Activated T-cell treated with anti-CD3 and anti-CD28 coated beads, Interleukin-2, amount 50 U/mL, for 24 hours (primary cell): ENCODE data around the gene CLRN1.
"Not testable (repeated sequence)": the region's sequence is repeated elsewhere in the genome, so short reads cannot be mapped to it uniquely, and the experiment has no call there.

Experiments used
- DNase-seq: peaks from one replicate; pipeline ENCODE4 v3.0.0-alpha.2; 2020
- H3K27ac Mint-ChIP-seq: 2 replicates; pipeline ENCODE4 v1.8.0; 2020; ENCODE audit warnings: mild to moderate bottlenecking, mixed read lengths
- H3K27me3 Mint-ChIP-seq: 2 replicates; pipeline ENCODE4 v1.8.0; 2020; ENCODE audit warnings: mixed read lengths
- H3K36me3 Mint-ChIP-seq: 2 replicates; pipeline ENCODE4 v1.8.0; 2020; ENCODE audit warnings: low read depth, mixed read lengths
- H3K4me1 Mint-ChIP-seq: 2 replicates; pipeline ENCODE4 v1.8.0; 2020; ENCODE audit warnings: low read depth, mixed read lengths
- H3K4me3 Mint-ChIP-seq: 2 replicates; pipeline ENCODE4 v1.8.0; 2020; ENCODE audit warnings: mild to moderate bottlenecking, moderate library complexity, mixed read lengths
- H3K9me3 Mint-ChIP-seq: 2 replicates; pipeline ENCODE4 v1.8.0; 2020; ENCODE audit warnings: mixed read lengths

The CLRN1 gene

DNA sequence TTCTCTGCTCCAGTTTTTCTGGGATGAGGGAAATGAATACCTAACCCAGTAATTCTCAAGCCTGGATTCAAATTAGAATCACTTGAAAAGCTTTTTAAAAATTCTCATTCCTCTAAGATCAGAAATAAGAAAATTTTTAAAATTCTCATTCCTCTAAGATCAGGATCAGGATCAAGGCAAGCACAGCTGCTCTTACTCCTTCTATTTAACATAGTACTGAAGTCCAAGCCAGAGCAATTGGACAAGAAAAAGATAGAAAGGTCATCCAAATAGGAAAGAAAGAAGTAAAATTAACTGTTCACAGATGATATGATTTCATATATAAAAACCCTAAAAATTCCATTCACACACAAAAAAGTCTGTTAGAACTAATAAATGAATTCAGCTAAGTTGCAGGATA lies 24.2 kb upstream of the CLRN1 start:
- Mint-ChIP-seq H3K36me3 (no peaks in the 10 kb centered on the region), H3K4me1 (no peaks in the 10 kb centered on the region), H3K9me3 (no peaks in the 10 kb centered on the region), H3K4me3 (no peak overlapping the region), H3K27me3 (peaks cover 10% of the 10 kb centered on the region), H3K27ac (no peak overlapping the region)
- no peak for DNase-seq

DNA sequence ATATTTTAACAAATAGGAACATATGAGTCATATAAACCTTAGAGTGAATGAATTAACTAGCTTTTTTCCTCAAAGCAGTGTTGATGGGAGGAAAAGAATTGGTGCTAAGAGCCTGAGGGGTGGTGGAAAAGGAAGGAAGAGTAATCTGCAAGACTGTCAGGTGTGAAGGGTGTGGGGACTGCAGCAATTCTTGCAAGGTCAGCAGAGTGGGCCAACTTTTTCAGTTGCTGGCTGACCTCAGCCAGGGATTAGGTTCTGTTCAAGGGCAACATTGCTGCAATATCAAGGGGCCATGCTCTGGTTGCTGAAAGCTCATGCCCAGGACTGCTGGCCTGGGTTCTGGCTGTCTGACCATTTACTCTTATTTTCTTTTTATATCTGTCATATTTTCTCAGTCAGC lies 23.0 kb upstream of the CLRN1 start:
- Mint-ChIP-seq H3K27me3 (peaks cover 15% of the 10 kb centered on the region), H3K27ac (no peak overlapping the region), H3K4me1 (no peaks in the 10 kb centered on the region), H3K36me3 (no peaks in the 10 kb centered on the region), H3K4me3 (no peak overlapping the region), H3K9me3 (no peaks in the 10 kb centered on the region)
- DNase-seq, result no peak

DNA sequence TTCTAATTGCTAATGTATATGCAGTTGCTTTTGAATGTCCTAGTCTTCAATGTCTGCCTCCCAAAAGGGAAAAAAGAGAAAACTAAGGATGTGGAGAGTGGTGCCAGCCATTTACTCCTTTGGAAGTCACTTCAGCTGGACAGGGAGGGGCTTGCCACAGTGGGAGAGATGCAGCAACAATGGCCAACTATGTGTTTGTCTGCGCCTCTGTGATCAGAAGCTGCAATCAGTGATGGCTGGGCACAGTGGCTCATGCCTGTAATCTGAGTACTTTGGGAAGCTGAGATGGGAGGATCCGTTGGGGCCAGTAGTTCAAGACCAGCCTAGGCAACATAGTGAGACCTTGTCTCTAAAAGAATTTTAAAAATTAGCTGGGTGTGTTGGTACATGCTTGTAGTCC lies 16.7 kb upstream of the CLRN1 start:
- DNase-seq, result no peak
- Mint-ChIP-seq H3K4me3 (no peak overlapping the region), H3K4me1 (no peaks in the 10 kb centered on the region), H3K9me3 (peaks cover 4% of the 10 kb centered on the region), H3K27me3 (peaks cover 29% of the 10 kb centered on the region), H3K36me3 (no peaks in the 10 kb centered on the region), H3K27ac (no peak overlapping the region)

DNA sequence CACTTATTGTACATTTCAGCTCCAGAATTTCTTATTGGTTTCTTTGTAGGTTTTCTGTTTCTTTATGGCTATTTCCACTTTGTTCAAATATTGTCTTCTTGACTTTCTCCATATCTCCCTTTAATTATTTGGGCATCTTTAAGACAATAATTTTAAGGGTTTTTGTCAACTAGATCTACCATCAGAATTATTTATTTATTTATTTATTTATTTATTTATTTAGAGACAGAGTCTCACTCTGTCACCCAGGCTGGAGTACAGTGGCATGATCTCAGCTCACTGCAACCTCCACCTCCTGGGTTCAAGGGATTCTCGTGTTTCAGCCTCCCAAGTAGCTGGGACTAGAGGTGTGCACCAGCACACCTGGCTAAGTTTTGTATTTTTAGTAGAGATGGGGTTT lies 15.9 kb upstream of the CLRN1 start:
- not testable (repeated sequence) for H3K36me3 Mint-ChIP-seq, DNase-seq, H3K4me3 Mint-ChIP-seq, H3K9me3 Mint-ChIP-seq, H3K4me1 Mint-ChIP-seq, H3K27ac Mint-ChIP-seq
- H3K27me3 Mint-ChIP-seq, result peaks cover 31% of the 10 kb centered on the region

DNA sequence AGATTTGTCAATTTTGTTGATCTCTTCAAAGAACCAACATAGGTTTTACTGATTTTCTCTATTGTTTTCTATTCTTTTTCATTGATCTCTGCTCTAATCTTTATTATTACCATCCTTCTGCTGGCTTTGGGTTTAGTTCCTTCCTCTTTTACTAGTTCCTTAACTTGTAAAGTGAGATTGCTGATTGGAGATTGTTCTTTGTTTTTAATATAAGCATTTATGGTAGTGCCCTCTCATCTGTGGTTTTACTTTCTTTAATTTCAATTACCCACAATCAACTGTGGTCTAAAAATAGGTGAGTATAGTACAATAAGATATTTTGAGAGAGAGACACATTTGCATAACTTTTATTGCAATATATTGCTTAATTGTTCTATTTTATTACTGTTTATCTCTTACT lies 13.2 kb upstream of the CLRN1 start:
- H3K27me3 Mint-ChIP-seq, result peaks cover 29% of the 10 kb centered on the region
- no peak overlapping the region for H3K27ac Mint-ChIP-seq
- no peak overlapping the region for H3K4me3 Mint-ChIP-seq
- H3K36me3 Mint-ChIP-seq, result no peaks in the 10 kb centered on the region
- no peak for DNase-seq
- peaks cover 4% of the 10 kb centered on the region for H3K9me3 Mint-ChIP-seq
- H3K4me1 Mint-ChIP-seq, result no peaks in the 10 kb centered on the region

DNA sequence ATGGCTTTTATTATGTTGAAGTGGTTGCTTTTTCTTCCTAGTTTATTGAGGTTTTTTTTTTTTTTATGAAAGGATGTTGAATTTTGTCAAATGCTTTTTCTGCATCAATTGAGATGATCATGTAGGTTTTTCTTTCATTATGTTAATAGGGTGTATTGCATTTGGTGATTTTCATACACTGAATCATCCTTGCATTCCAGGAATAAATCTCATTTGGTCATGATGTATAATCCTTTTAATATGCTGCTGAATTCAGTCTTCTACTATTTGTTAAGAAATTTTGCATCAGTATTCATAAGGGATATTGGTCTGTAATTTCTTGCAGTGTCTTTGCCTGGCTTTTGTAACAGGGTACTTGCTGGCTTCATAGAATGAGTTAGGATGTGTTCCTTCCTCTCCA lies 11.5 kb upstream of the CLRN1 start:
- no peak overlapping the region for H3K4me3 Mint-ChIP-seq
- H3K27me3 Mint-ChIP-seq, result peaks cover 25% of the 10 kb centered on the region
- no peaks in the 10 kb centered on the region for H3K4me1 Mint-ChIP-seq
- no peaks in the 10 kb centered on the region for H3K36me3 Mint-ChIP-seq
- DNase-seq, result no peak
- no peak overlapping the region for H3K27ac Mint-ChIP-seq
- H3K9me3 Mint-ChIP-seq, result peaks cover 4% of the 10 kb centered on the region

DNA sequence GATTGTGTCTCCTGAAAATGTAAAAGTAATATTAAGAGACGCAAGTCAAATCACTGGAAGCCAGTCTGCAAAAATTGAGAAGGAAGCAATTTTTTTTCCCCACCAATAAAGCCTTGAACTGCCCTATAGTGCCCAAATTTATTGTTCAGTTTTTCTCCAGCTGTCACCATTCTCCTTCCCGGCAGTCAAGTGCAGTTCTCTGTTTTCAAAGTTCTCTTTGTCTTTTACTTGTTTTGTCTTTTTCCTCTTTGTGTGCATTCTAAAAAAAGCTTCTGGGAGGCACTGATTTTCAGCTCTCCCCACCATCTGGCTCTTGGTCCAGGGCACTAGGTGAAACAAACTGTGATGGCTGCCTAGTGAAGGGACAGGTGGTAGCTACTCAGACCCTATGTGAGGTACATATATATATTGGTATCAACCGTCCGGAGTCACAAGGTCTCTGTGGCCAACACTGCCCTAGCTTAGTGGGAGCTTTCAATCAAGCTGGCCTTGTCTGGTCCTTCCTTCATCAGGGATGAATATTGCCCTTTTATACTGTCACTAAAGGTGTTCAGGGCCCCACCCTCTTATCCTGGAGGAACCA lies 6.1 kb upstream of the CLRN1 start:
- Mint-ChIP-seq H3K9me3 (no peaks in the 10 kb centered on the region), H3K36me3 (no peaks in the 10 kb centered on the region)

DNA sequence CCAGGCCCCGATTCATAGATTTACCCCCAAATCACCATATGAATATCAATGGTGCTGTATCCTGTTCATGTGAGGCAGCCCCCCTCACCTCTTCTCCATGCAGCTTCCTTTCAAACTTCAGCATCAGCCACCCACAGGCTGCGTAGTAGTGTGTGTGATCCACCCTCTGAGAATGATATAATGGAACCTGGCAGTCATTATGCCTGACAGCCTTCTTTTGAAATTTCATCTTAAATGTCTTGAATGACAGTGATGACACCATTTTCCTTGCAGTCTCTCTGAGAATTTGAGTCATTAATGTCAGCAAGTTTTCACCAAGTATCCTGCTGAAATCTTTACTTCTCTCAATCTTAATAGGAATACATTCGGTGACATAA lies 3.5 kb upstream of the CLRN1 start:
- DNase-seq, result no peak
- Mint-ChIP-seq H3K36me3 (no peaks in the 10 kb centered on the region), H3K9me3 (no peaks in the 10 kb centered on the region), H3K4me1 (peaks cover 20% of the 10 kb centered on the region), H3K27me3 (peaks cover 35% of the 10 kb centered on the region), H3K4me3 (no peak overlapping the region), H3K27ac (peak overlapping the region; percentile 86)

More for the DNA sequence above, 6.1 kb upstream of the CLRN1 start:
- H3K4me3 Mint-ChIP-seq, result no peak overlapping the region
- no peak for DNase-seq
- H3K27ac Mint-ChIP-seq, result no peak overlapping the region
- H3K4me1 Mint-ChIP-seq, result peaks cover 19% of the 10 kb centered on the region
- H3K27me3 Mint-ChIP-seq, result peaks cover 32% of the 10 kb centered on the region

DNA sequence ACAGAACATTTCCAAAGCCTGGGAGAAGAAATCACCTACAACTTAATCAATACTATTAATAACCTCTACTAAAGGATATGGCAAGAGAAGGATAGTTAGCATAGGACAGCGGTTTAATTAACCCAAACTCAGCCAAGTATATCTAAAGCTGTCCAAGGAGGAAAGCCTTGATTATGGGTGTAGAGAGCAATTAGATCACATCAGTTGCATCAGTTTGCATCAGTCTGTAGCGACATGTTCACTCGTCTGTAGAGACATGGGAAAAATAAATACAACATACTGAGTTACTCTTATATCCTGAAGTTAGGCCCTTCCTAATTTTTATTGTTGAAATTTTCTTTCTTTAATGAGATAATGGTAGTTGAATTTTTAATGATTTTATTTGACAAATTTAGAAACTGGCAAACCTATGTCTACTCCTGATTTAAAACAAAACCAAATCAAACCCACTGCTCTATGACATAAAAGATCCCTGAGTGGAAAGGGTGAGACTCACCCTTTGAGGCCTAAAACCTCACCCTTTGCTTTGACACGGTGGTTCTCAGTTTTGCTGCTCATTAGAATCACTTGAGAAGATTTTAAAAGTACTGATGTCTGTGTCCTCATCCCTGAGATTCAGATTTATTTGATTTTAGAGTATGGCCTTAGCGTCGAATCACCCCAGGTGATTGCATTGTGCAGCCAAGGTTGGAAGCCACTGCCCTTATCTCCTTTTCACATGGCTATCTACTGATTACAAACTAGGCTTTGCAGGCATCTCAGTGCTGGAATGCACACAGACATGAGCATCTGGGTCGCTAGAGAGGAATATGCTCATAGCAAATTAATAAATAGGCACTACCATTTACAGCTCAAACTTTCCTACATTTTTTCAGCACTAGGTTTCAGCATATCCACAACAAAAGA lies 2.8 kb upstream of the CLRN1 start:
- Mint-ChIP-seq H3K27ac (peak overlapping the region; percentile 86), H3K27me3 (peaks cover 31% of the 10 kb centered on the region), H3K9me3 (no peaks in the 10 kb centered on the region), H3K4me1 (peaks cover 22% of the 10 kb centered on the region), H3K36me3 (no peaks in the 10 kb centered on the region), H3K4me3 (no peak overlapping the region)
- DNase-seq, result no peak

DNA sequence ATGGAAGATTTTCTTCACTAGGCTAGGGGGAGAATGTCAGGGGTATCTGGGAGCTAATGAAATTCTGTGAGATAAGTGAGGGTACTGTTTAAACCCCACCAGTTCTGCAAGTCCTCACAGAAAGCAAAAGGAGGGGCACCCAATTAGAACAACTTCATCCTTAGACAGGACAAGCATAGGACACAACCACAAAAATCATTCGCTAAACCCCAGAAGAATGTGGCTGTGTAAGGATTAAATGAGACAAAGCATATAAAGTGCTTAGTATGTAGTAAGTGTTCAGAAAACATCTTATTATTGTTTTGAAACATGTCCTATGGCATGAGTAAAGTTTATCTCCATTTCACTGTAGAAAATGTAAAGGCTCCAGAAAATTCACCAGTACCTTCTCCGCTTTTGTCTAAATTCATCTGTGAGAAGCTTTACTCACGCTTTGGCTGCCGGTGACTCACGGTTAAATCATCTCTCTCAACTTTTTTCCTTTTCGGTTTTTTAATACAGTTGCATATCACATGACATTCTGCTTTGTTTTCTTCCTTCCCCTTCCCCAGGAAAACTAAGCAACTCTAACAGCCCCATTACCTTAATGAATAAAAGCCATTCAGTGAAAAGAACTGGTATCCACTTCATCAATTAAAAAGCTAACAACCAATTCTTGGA lies 1.7 kb downstream of the CLRN1 start:
- H3K4me1 Mint-ChIP-seq, result peaks cover 14% of the 10 kb centered on the region

DNA sequence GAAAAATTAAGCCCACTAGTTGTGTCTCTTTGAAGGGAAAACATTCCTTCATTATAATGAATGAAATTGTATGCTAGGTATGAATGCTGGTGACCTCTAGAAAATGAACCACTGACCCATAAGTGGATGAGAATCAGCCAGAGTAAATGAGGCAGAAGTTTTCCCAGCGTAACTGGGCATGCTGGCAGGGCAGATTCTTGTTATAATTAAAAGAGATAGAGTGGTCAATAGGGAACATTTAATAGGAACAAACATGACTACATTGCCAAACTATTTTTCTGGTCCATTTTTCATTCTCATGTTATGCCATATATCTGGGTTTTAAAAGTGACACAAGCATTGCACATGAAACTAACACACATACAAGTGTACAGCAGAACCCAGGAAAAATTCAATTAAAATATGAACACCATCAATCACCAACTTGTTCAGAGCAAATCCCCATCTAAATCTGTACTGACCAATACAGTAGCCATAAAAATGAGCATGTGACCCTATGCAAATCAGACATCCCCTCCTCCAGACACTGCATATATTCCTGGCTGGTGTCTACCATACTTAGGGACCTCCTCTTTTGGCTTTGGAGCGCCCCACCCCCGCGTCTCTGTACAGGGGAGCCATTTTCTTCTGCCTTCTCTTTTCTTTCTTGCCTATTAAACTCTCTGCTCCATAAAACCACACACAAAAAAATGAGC lies 4.0 kb downstream of the CLRN1 start:
- Mint-ChIP-seq H3K9me3 (no peaks in the 10 kb centered on the region), H3K27ac (no peak overlapping the region), H3K4me3 (no peak overlapping the region), H3K4me1 (peaks cover 6% of the 10 kb centered on the region), H3K36me3 (no peaks in the 10 kb centered on the region), H3K27me3 (peaks cover 34% of the 10 kb centered on the region)
- no peak for DNase-seq

More for the DNA sequence above, 1.7 kb downstream of the CLRN1 start:
- Mint-ChIP-seq H3K27ac (no peak overlapping the region), H3K27me3 (peaks cover 21% of the 10 kb centered on the region), H3K4me3 (no peak overlapping the region), H3K9me3 (no peaks in the 10 kb centered on the region), H3K36me3 (no peaks in the 10 kb centered on the region)
- DNase-seq, result no peak

DNA sequence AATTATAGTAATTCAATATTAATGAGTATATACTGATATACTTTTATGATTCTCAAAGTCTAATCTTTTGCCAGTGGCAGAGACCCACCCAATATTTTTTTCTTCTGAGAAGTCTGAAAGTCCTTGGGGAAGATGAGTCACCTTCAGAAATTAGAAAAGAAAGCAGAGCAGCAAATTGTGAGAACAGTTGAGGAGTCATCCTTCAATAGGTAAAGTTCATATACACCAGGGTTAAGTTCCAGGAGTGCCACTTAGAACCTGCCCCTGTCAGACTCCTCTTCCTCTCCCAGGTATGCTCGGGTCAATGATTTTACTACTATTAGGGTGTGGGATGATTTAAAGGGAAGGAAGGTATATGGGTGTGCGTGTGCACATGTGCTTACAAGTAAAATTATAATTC lies 7.1 kb downstream of the CLRN1 start:
- Mint-ChIP-seq H3K27me3 (peaks cover 49% of the 10 kb centered on the region), H3K9me3 (no peaks in the 10 kb centered on the region), H3K27ac (no peak overlapping the region), H3K4me3 (no peak overlapping the region), H3K4me1 (peaks cover 2% of the 10 kb centered on the region), H3K36me3 (no peaks in the 10 kb centered on the region)
- no peak for DNase-seq

DNA sequence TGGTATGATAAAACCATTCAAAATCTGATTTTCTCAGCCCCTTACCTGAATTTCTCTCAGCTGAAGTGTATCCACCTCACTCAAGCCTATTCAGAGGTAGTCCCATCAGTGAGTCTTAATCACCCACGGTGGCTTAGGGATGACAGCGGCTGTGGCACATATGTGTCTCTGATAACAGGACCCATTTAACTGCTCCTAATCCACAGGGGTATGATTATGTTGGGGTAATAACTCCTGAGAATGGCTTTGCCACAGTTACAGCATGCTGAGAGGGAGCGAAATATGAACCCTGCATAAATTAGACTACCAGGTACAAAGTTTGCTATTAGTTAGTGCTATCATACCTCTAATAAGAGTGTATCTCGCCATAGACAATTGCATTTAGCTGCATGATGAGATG lies 10.6 kb downstream of the CLRN1 start:
- no peak overlapping the region for H3K27ac Mint-ChIP-seq
- no peak overlapping the region for H3K4me3 Mint-ChIP-seq
- H3K4me1 Mint-ChIP-seq, result peaks cover 2% of the 10 kb centered on the region
- H3K27me3 Mint-ChIP-seq, result peaks cover 78% of the 10 kb centered on the region
- no peaks in the 10 kb centered on the region for H3K36me3 Mint-ChIP-seq
- DNase-seq, result no peak
- no peaks in the 10 kb centered on the region for H3K9me3 Mint-ChIP-seq

DNA sequence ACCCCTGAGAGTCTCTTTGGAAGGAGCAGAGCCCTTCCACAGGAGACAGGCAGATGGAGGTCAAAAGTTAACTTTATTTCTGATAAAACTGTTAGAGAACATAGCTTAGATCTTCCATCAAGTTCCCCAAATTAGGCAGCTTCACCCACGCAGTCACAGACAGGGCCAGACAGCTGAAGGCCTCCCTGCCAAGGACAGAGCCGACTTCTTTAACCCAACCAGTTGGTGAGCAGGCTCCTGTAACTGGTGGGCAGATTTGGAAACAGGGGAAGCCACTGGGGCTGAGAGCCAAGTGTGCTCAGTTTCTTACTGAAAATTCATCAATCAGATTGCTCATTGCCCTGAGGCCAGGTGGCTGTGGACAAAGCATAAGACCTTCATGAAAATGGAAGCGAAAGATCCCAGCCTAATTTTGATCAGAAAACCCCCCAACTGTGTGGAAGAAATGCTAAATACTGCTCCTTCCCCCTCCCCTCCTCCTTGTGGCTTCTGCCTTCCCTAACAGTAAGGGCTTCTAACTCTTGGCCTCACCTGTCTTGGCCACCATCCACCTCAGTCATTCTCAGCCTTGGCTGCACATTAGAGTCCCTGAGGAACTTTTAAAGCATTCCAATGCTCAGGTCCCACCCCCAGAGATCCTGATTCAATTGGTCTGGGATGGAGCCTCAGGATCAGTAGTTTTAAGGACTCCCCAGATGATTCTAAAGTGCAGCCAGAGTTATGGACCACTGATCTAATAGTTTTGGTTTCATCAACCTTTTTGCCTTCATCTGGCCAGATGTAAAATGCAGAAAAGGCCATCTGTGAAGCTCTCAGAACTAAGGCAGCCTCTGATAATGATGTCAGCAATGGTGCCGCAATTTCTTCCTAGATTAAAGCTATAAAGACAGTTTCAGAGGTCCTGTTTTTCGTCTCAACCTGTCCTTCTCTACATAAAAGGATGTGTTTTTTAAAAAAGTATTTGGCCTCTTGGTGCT lies 11.5 kb downstream of the CLRN1 start:
- Mint-ChIP-seq H3K27ac (no peak overlapping the region), H3K27me3 (peaks cover 73% of the 10 kb centered on the region), H3K4me3 (no peak overlapping the region), H3K36me3 (no peaks in the 10 kb centered on the region), H3K9me3 (no peaks in the 10 kb centered on the region), H3K4me1 (peaks cover 4% of the 10 kb centered on the region)
- DNase-seq, result no peak
